Esophagus muscularis mucosa (tissue), 4 donors: ENCODE data around the gene FTO. TPM values are rescaled to one million over a fixed set of nuclear protein-coding genes. Genes with fewer than 3 reads are reported as not detected.

Source experiments
- DNase-seq: peaks from one replicate; pipeline ENCODE4 v3.0.0-alpha.2; 2017; ENCODE audit errors: extremely low spot score
- H3K27ac ChIP-seq, 4 donors: fragments of 200-600 bp; sonication (generic); replicated peaks in 1 of 4; 1 replicate in 3 of 4; 2 replicates in 1 of 4; pipeline ENCODE4 v1.5.1; 2016 to 2019; ENCODE audit warnings: mild to moderate bottlenecking in 1 of 4
- H3K27me3 ChIP-seq, 4 donors: fragments of 200-600 bp; sonication (generic); one replicate each; pipeline versions ENCODE4 v1.5.1 to v1.6.0; 2016 to 2019
- H3K36me3 ChIP-seq, 4 donors: fragments of 200-600 bp; sonication (generic); one replicate each; pipeline ENCODE4 v1.5.1; 2016 to 2019
- H3K4me1 ChIP-seq, 4 donors: fragments of 200-600 bp; sonication (generic); one replicate each; pipeline ENCODE4 v1.5.1; 2016 to 2019
- H3K4me3 ChIP-seq, 4 donors: fragments of 200-600 bp; sonication (generic); 1 replicate in 2 of 4; 2 replicates in 2 of 4; pipeline ENCODE4 v1.5.1; 2016 to 2019; ENCODE audit warnings: mild to moderate bottlenecking in 4 of 4, moderate library complexity in 1 of 4
- H3K9me3 ChIP-seq, 4 donors: fragments of 200-600 bp; sonication (generic); 1 replicate in 3 of 4; 2 replicates in 1 of 4; pipeline ENCODE4 v1.5.1; 2016 to 2019
- EP300 ChIP-seq: sonication (generic); formaldehyde crosslinking; IDR thresholded peaks from one replicate; pipeline ENCODE4 v1.6.1; 2017; ENCODE audit warnings: antibody characterized with exemption
- POLR2A ChIP-seq: fragments of 450-650 bp; IDR thresholded peaks from one replicate; pipeline ENCODE4 v1.6.1; 2017; ENCODE audit warnings: antibody characterized with exemption, moderate library complexity, mild to moderate bottlenecking, low read depth
- POLR2AphosphoS5 ChIP-seq, 2 donors: sonication (generic); formaldehyde crosslinking; IDR thresholded peaks; one replicate each; pipeline ENCODE4 v1.6.1; 2017; ENCODE audit warnings: antibody characterized with exemption in 2 of 2
- WGBS: methylation state at CpG from one replicate; pipeline ENCODE4 v1.1.5; 2018; 5-methylcytosine and 5-hydroxymethylcytosine counted together
- intact Hi-C: fragments of 100-400 bp; cut with DNase I; formaldehyde crosslinking; loops from one replicate; pipeline ENCODE4 v1.15.1; 2023
- total RNA-seq, 4 donors: library from RNA; depleted of rRNA; stranded (reverse); fragments of >200 nt; gene quantifications; one replicate each; pipeline versions ENCODE4 v1.1.0 to v1.2.1, GENCODE V29; 2016
- TF ChIP-seq, protein P1 (sequence below), 3 experiments: fragments of 200-600 bp in 2 of 3; fragments of 450-650 bp in 1 of 3; sonication (generic) in 2 of 3; IDR thresholded peaks; one replicate each; pipeline ENCODE4 v1.5.1; 2017 to 2019; ENCODE audit warnings: antibody characterized with exemption in 3 of 3, mild to moderate bottlenecking in 2 of 3, moderate library complexity in 1 of 3

FTO gene
- total RNA-seq, 4 donors from 2014 or later, result 101 to 121 (median 112) TPM

DNA sequence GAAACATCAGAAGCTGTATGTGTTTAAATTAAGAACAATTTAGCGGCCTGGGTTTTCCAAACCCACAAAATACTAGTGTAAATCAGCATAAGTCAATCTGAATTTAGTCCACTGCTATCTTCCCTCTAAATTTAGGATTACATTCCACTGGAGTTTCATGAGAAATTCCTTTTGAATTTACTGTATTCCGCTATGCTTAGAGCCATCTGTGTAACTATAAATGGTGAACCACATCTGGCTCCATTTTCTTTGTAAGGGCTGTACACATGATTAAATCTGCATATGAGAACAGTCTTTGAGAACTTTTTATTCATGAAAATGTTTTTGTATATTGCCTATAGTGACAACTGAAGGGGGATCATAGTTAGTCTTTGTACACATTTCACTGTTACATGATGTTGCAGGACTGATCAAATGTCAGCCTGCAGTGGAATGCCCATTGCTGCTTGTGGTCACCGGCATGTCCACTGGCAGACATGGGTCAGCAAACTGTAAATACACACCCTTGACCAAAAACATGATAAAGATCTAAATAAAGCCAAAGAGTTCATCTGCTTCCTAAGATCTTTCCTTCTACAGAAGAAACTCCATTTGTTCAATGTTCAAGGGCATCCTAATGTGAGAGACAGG lies 37.1 kb upstream of the FTO start:
- 92% methylated on average over 3 of the region's 3 CpGs for WGBS
- no peaks in the 10 kb centered on the region for H3K27me3 ChIP-seq
- H3K27ac ChIP-seq, result no peak overlapping the region
- no peak for TF ChIP-seq POLR2AphosphoS5 (IDR thresholded peaks at IDR 0.05)
- TF ChIP-seq POLR2A, result no peak
- TF ChIP-seq, protein P1, sequence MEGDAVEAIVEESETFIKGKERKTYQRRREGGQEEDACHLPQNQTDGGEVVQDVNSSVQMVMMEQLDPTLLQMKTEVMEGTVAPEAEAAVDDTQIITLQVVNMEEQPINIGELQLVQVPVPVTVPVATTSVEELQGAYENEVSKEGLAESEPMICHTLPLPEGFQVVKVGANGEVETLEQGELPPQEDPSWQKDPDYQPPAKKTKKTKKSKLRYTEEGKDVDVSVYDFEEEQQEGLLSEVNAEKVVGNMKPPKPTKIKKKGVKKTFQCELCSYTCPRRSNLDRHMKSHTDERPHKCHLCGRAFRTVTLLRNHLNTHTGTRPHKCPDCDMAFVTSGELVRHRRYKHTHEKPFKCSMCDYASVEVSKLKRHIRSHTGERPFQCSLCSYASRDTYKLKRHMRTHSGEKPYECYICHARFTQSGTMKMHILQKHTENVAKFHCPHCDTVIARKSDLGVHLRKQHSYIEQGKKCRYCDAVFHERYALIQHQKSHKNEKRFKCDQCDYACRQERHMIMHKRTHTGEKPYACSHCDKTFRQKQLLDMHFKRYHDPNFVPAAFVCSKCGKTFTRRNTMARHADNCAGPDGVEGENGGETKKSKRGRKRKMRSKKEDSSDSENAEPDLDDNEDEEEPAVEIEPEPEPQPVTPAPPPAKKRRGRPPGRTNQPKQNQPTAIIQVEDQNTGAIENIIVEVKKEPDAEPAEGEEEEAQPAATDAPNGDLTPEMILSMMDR (IDR thresholded peaks at IDR 0.05), result no peak
- TF ChIP-seq EP300, result no peak
- H3K9me3 ChIP-seq, result no peaks in the 10 kb centered on the region
- intact Hi-C loops, result no loop called here
- no peak for DNase-seq
- no peaks in the 10 kb centered on the region for H3K36me3 ChIP-seq
- no peaks in the 10 kb centered on the region for H3K4me1 ChIP-seq
- H3K4me3 ChIP-seq, result no peak overlapping the region

DNA sequence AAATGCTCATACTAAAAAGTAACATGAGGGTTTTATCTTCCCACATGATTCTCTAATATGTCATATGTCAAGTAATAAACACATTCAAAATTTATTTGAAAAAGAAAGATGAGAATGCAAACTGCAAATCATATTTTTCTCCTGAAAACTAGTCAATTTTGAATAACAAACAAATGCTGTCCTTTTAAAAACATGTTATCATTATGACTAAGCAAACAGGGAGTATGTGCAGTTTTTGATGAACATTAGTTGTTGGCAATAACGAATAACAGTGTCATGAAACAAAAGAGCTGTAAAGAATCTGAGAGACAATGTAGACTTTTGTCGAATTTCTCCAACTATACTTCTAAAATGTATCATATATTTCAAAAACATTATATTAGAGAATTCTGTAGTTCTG lies 35.1 kb upstream of the FTO start:
- H3K36me3 ChIP-seq, result peaks cover 0 to 5% (median 0%) of the 10 kb centered on the region in 4 donors
- TF ChIP-seq EP300 (no peak), POLR2A (no peak), POLR2AphosphoS5 (IDR thresholded peaks at IDR 0.05) (no peak)
- TF ChIP-seq, protein P1 (IDR thresholded peaks at IDR 0.05), result no peak
- no peak overlapping the region for H3K27ac ChIP-seq
- WGBS, result 86% methylated on average over 2 of the region's 2 CpGs
- intact Hi-C loops, result no loop called here
- H3K9me3 ChIP-seq, result no peaks in the 10 kb centered on the region
- no peaks in the 10 kb centered on the region for H3K27me3 ChIP-seq
- H3K4me1 ChIP-seq, result no peaks in the 10 kb centered on the region
- DNase-seq, result no peak
- no peak overlapping the region for H3K4me3 ChIP-seq

DNA sequence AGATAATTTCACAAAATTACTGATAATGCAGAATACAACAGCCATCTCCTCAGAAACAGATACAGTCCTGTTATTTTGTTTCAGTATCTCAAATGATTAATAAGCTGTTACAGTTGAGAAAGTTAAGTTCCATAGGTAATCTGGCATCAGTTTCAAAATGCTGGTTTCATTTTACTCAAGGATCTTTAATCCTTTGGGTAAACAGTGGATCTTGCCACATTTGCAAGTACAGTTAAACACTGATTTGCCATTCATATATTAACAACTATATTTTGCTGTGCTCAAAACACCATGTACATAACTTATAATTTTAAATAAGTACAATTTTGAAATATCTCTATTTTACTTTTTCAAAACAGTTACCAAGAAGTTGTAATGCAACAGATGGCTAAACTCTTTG lies 31.5 kb upstream of the FTO start:
- Histone ChIP-seq H3K4me3 (no peak overlapping the region), H3K36me3 (peaks cover 0 to 5% (median 0%) of the 10 kb centered on the region in 4 donors), H3K27me3 (no peaks in the 10 kb centered on the region), H3K27ac (no peak overlapping the region), H3K9me3 (no peaks in the 10 kb centered on the region), H3K4me1 (no peaks in the 10 kb centered on the region)
- TF ChIP-seq, protein P1 (IDR thresholded peaks at IDR 0.05), result no peak
- no peak for TF ChIP-seq POLR2AphosphoS5 (IDR thresholded peaks at IDR 0.05)
- no peak for TF ChIP-seq POLR2A
- no peak for TF ChIP-seq EP300
- DNase-seq, result no peak
- intact Hi-C loops, result no loop called here

DNA sequence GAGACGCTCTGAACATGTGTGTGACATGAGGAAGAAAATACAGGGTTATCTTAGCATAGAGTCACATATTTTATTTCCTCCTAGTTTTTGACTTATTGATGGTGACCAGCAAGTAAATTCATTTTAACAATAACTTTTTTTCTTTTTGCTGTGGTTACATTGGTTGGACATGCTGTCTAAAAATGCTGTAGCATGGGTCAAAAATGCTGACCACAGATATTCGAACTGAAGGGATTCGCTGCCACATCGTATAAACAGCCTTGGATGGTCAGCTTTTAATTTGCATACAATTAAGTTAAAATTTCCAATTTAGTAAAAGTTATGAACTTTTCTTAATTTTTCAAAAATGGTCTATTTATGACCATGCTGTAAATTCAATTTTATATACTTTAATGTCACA lies 30.8 kb upstream of the FTO start:
- Histone ChIP-seq H3K4me1 (no peaks in the 10 kb centered on the region), H3K4me3 (no peak overlapping the region), H3K36me3 (peaks cover 0 to 5% (median 0%) of the 10 kb centered on the region in 4 donors), H3K27ac (no peak overlapping the region), H3K27me3 (no peaks in the 10 kb centered on the region), H3K9me3 (no peaks in the 10 kb centered on the region)
- TF ChIP-seq, protein P1 (IDR thresholded peaks at IDR 0.05), result no peak
- TF ChIP-seq POLR2A, result no peak
- no peak for TF ChIP-seq POLR2AphosphoS5 (IDR thresholded peaks at IDR 0.05)
- DNase-seq, result no peak
- WGBS, result 96% methylated on average over 4 of the region's 4 CpGs
- intact Hi-C loops, result no loop called here

DNA sequence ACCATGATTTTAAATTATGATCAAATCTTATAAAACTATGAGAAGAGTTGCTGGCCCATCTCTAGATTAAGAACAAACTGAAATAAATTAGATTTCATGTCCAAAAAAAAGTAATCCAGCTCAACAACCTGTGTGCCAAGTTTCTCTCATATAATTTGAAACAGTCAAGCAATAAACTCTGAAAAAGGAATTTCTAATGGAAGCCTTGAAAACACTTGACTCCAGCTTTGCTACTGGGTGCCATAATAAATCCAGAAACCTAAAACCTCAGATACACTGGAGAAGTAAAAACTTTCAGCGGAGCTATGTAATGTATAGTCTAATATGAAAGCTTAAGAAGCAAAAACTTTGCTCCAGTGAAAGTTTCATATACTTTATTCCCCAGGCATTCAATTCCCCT lies 25.8 kb upstream of the FTO start:
- H3K36me3 ChIP-seq, result peaks cover 0 to 4% (median 0%) of the 10 kb centered on the region in 4 donors
- H3K4me1 ChIP-seq, result no peaks in the 10 kb centered on the region
- H3K27ac ChIP-seq, result no peak overlapping the region
- H3K9me3 ChIP-seq, result no peaks in the 10 kb centered on the region
- H3K4me3 ChIP-seq, result no peak overlapping the region
- H3K27me3 ChIP-seq, result no peaks in the 10 kb centered on the region
- DNase-seq, result no peak
- WGBS, result 100% methylated on average over 1 of the region's 1 CpG
- TF ChIP-seq EP300 (no peak), POLR2AphosphoS5 (IDR thresholded peaks at IDR 0.05) (no peak), POLR2A (no peak)
- TF ChIP-seq, protein P1 (IDR thresholded peaks at IDR 0.05), result no peak
- intact Hi-C loops, result no loop called here
